GM19193 (cell line): ENCODE results near the gene SPINDOC.

ENCODE experiments used
- POLR2A ChIP-seq: IDR thresholded peaks from 4 replicates; pipeline ENCODE4 v1.6.1; 2011; ENCODE audit not compliant: insufficient read depth, insufficient read length; ENCODE audit errors: extremely low read depth

Gene SPINDOC

DNA sequence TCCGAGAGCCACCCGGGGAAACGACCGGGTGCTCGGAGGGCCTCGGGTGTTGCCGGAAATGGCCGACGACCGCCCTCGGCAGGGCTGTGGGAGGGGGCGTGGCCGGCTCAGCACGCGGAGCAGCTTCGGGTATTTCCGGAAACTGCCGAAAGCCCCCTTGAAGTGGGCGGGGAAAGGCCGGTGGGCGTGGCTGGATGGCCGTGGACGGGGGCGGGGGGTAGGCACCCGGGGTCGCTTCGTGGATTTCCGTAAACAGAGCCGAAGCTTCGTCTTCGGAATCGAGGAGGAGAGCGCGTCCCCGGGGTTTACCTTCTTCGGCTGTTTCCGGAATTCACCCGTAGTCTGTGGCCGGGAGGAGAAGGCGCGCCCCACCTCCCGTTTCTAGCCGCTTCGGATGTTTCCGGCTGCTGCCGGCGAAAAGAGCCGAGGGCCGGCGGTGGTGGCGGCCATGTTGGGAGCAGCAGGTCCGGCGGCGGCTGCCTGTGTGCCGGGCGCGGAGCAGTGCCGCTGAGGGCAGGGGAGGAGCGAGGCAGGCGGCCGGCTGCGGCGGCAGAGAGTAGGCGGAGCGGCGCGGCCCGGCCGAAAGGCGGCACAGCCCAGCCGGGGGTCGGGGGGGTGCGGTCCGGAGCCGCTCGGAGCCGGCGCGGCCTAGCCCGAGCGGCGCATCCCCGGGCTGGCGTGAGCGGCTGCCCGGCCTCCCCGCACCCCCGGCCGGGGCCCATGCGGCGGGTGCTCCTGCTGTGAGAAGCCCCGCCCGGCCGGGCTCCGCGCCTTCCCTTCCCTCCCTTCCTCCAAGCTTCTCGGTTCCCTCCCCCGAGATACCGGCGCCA lies 25.6 kb downstream of the SPINDOC start, which contains the start of gene MARK2:
Gene MARK2 (plus strand): TSS at position 433 of the 830 bp plus-strand sequence. CDS start 397 bp downstream, at position 830.
- TF ChIP-seq POLR2A, result peak; percentile 68

DNA sequence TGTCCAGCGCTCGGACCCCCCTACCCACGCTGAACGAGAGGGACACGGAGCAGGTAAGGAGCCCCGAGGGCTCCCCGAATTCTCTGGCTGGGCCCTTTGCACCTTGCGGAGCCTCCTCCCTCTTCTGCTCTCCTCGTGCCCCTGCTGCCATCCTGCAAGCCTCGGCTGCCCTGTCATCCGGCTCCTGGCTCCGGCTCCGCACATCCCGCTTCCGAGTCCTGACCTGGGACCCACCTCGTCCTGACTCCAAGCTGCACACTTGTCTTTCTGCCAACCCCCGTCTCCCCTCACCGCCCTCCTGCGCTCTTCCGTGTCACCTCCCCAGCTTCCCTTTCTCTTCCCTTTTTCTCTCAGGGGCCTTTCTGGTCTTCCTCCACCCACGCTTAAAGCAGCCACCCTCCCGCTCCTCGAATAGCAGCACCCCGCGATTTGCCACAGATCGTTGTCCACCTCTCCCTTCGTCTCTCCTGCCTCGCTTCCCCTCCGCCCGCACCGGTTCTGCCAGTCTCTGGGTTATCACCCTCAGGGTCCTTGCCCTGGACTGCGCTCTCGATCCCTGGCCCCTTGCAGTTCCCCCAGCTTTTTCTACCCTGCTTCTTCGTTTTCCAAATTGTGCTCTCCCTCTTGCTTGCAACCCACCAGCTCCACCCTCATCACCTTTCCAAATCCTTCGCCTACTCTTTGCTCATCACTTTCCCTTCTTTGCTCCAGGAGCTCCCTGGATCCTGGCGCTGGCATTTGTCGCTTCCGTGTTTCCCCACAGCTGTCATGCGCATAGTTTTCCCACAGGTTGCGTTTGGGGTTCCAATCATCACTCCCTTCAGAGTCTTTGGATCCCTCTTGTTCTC lies 26.5 kb downstream of the SPINDOC start:
- TF ChIP-seq POLR2A, result peak; percentile 36

DNA sequence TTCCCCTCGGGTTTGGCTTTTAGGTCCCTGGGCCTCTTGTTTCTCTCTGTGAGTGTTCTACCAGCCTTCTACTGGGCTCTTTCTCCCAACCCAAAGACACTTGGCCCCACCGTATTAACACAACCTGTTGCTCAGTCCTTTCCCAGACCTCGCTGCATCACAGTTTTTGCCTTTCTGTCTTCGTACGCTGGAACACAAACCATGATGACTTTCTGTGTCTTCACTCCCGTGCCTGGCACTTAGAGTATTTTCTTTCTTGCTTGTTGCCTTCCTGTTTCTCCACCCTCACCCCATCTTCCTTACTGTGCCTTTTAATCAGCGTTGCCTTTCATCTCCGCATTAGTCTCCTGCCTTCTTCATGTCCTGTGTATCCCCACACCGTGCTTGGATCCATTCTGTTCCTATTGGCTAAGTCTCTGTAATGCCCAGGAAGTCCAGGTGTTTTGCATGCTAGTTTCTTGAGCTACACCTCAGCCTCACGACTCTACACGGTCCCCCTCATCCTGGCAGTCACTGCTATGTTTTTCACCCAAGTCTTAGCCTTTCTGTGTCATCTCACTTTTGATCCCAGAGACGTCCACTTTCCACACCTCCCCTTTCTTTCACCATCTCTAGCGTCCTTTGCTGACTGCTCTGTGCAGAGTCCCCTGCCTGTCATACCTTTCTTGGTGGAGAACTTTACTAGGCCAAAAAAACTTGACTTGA lies 27.3 kb downstream of the SPINDOC start:
- TF ChIP-seq POLR2A, result no peak

DNA sequence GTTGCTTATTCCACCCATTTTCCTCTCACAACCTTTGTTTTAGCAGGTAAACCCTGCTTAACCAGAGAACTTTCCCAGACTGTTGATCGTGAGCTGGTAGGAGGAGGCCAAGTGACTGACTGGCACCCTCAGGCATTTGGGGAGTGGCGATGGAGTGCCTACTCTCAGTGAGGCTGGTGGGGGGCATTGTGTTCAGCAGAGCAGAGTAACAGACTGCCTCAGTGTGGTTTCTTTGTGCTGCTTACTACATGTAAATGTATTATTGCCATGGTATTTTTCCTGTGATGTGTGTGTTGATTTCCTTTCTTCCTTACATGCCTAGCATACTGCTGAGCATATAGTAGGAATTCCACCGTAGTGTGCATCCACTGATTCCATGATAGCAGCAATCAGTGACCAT lies 28.3 kb downstream of the SPINDOC start:
- TF ChIP-seq POLR2A, result no peak

DNA sequence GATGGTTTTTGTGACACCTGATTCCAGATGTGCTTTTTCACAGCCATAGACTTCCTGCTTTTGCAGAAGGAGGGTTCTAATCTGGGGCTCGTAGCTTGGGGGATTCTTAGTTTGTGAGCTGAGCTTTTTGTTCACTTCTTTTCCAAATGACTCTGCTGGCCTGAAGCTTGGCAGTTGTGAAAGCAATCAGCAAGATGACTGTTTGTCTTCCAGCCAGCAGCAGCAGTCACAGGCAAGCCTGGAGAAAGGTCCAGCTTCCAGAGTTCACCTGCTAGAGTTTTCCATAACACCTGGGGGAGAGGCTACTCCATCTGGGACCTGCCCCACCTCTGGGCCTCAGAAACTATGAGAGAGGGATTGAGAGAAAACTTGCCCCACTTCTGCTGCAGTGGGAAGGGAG lies 29.8 kb downstream of the SPINDOC start:
- TF ChIP-seq POLR2A, result no peak

GRCh38 chr11:63844836-63845235 lies 31.6 kb downstream of the SPINDOC start:
- no peak for TF ChIP-seq POLR2A

GRCh38 chr11:63845303-63845702 lies 32.0 kb downstream of the SPINDOC start:
- no peak for TF ChIP-seq POLR2A

GRCh38 chr11:63845911-63846310 lies 32.7 kb downstream of the SPINDOC start:
- TF ChIP-seq POLR2A, result no peak

GRCh38 chr11:63846897-63847296 lies 33.6 kb downstream of the SPINDOC start:
- TF ChIP-seq POLR2A, result no peak

- TF ChIP-seq POLR2A, result no peak
Observed at GRCh38 chr11:63847363-63847762, 34.1 kb downstream of the SPINDOC start.

GRCh38 chr11:63849691-63850090 lies 36.4 kb downstream of the SPINDOC start:
- TF ChIP-seq POLR2A, result no peak

GRCh38 chr11:63850920-63851319 lies 37.7 kb downstream of the SPINDOC start:
- TF ChIP-seq POLR2A, result no peak

- TF ChIP-seq POLR2A, result no peak
Observed at GRCh38 chr11:63851364-63851763, 38.1 kb downstream of the SPINDOC start.

GRCh38 chr11:63853476-63853875 lies 40.2 kb downstream of the SPINDOC start:
- TF ChIP-seq POLR2A, result no peak

- no peak for TF ChIP-seq POLR2A
Observed at GRCh38 chr11:63854696-63855095, 41.4 kb downstream of the SPINDOC start.

DNA sequence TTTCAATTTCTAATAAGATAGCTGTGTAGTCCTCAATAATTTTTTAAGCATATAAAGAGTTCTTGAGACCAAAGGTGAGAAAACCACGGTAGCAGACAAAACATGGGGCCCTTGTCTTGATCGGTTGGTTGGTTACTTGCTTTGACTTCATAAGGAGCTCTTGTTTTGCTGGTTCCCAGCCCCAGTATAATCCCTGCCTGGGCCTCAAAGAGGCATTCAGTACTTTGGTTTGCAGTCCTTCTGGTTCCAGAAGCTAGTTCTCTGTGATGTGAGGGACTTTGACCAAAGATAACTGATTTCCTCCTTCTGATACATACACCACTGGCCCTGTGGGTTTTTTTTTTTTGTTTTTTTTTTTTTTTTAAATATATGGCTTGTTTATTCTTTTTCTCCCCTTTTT lies 42.7 kb downstream of the SPINDOC start:
- no peak for TF ChIP-seq POLR2A
